HG02981 (cell line): ENCODE results near the gene CACNG4.

Source experiments
- ATAC-seq: cut with Tn5 transposase; IDR thresholded peaks from one replicate; pipeline ENCODE4 v1.9.1; 2021; ENCODE audit warnings: mild to moderate bottlenecking, moderate library complexity; ENCODE audit not compliant: unreplicated experiment

CACNG4 gene

GRCh38 chr17:66943484-66943883 lies 21.0 kb upstream of the CACNG4 start:
- ATAC-seq = no peak

- ATAC-seq = no peak
Measured at GRCh38 chr17:66944351-66945146, 20.0 kb upstream of the CACNG4 start.

- ATAC-seq = no peak
Measured at GRCh38 chr17:66945147-66945835, 19.2 kb upstream of the CACNG4 start.

GRCh38 chr17:66946251-66946650 lies 18.3 kb upstream of the CACNG4 start:
- ATAC-seq = no peak

GRCh38 chr17:66947311-66947710 lies 17.2 kb upstream of the CACNG4 start:
- no peak for ATAC-seq

GRCh38 chr17:66948061-66948750 lies 16.3 kb upstream of the CACNG4 start:
- ATAC-seq = no peak

- ATAC-seq = no peak
Measured at GRCh38 chr17:66949501-66949900, 15.0 kb upstream of the CACNG4 start.

- no peak for ATAC-seq
Measured at GRCh38 chr17:66950325-66950724, 14.2 kb upstream of the CACNG4 start.

GRCh38 chr17:66950886-66951604 lies 13.5 kb upstream of the CACNG4 start:
- ATAC-seq = no peak

- no peak for ATAC-seq
Measured at GRCh38 chr17:66951605-66951953, 12.9 kb upstream of the CACNG4 start.

- ATAC-seq = no peak
Measured at GRCh38 chr17:66952031-66952524, 12.4 kb upstream of the CACNG4 start.

GRCh38 chr17:66952681-66953629 lies 11.6 kb upstream of the CACNG4 start:
- ATAC-seq = no peak

GRCh38 chr17:66953630-66954020 lies 10.9 kb upstream of the CACNG4 start:
- ATAC-seq = no peak

- ATAC-seq = no peak
Measured at GRCh38 chr17:66954632-66955031, 9.9 kb upstream of the CACNG4 start.

- no peak for ATAC-seq
Measured at GRCh38 chr17:66955821-66956220, 8.7 kb upstream of the CACNG4 start.

- ATAC-seq = no peak
Measured at GRCh38 chr17:66956941-66957340, 7.6 kb upstream of the CACNG4 start.

GRCh38 chr17:66957343-66957742 lies 7.2 kb upstream of the CACNG4 start:
- no peak for ATAC-seq

GRCh38 chr17:66957951-66958579 lies 6.4 kb upstream of the CACNG4 start:
- ATAC-seq = no peak

GRCh38 chr17:66959641-66960375 lies 4.7 kb upstream of the CACNG4 start:
- no peak for ATAC-seq
